DOHH2 (cell line): ENCODE measurements around the gene PPM1J.

Source experiments
- H3F3A ChIP-seq: fragments of 200-600 bp; sonication (generic), shearing (Covaris generic); 2 replicates; pipeline ENCODE4 v1.6.0; 2016; ENCODE audit warnings: antibody characterized with exemption, mild to moderate bottlenecking; ENCODE audit not compliant: control insufficient read depth, insufficient read depth
- H3K27ac ChIP-seq: fragments of 200-600 bp; sonication (generic); 2 replicates; pipeline ENCODE4 v1.5.1; 2014; ENCODE audit warnings: low read depth, mild to moderate bottlenecking, low read length, moderate library complexity
- H3K27me3 ChIP-seq: fragments of 200-600 bp; sonication (generic); 2 replicates; pipeline ENCODE4 v1.6.1; 2014; ENCODE audit warnings: mild to moderate bottlenecking, low read length, mixed read lengths; ENCODE audit not compliant: control insufficient read depth
- H3K36me3 ChIP-seq: fragments of 200-600 bp; sonication (generic); 2 replicates; pipeline ENCODE4 v1.6.1; 2014; ENCODE audit warnings: mild to moderate bottlenecking, low read length, moderate library complexity, mixed read lengths; ENCODE audit not compliant: control insufficient read depth
- H3K4me1 ChIP-seq: fragments of 200-600 bp; sonication (generic); 2 replicates; pipeline ENCODE4 v1.6.1; 2014; ENCODE audit warnings: mild to moderate bottlenecking, low read length, mixed read lengths; ENCODE audit not compliant: control insufficient read depth
- H3K4me2 ChIP-seq: fragments of 200-600 bp; sonication (generic); 2 replicates; pipeline ENCODE4 v1.6.0; 2014; ENCODE audit warnings: mild to moderate bottlenecking, low read length, moderate library complexity
- H3K4me3 ChIP-seq: fragments of 200-600 bp; sonication (generic); 2 replicates; pipeline ENCODE4 v1.5.1; 2014; ENCODE audit warnings: mild to moderate bottlenecking, low read length, mixed read lengths
- H3K79me2 ChIP-seq: fragments of 200-600 bp; sonication (generic); 2 replicates; pipeline ENCODE4 v1.6.1; 2014; ENCODE audit warnings: mild to moderate bottlenecking, low read length, mixed read lengths; ENCODE audit not compliant: control insufficient read depth
- H3K9me2 ChIP-seq: fragments of 200-600 bp; sonication (generic); replicated peaks from 2 replicates; pipeline ENCODE4 v1.6.1; 2014; ENCODE audit warnings: mild to moderate bottlenecking, low read length, mixed read lengths; ENCODE audit not compliant: control insufficient read depth
- H3K9me3 ChIP-seq: fragments of 200-600 bp; sonication (generic); 2 replicates; pipeline ENCODE4 v1.6.1; 2014; ENCODE audit warnings: antibody characterized with exemption, low read length, mixed read lengths; ENCODE audit not compliant: control insufficient read depth, insufficient read depth
- H4K20me1 ChIP-seq: fragments of 200-600 bp; sonication (generic); 2 replicates; pipeline ENCODE4 v1.6.0; 2014; ENCODE audit warnings: low read depth, mild to moderate bottlenecking, antibody characterized with exemption, low read length, moderate library complexity; ENCODE audit not compliant: control insufficient read depth, insufficient read depth
- CTCF ChIP-seq: fragments of 200-600 bp; sonication (generic); IDR thresholded peaks from one replicate; pipeline ENCODE4 v1.5.1; 2014; ENCODE audit warnings: antibody characterized with exemption, mild to moderate bottlenecking, low read depth, low read length; ENCODE audit not compliant: poor library complexity, severe bottlenecking
- EZH2phosphoT487 ChIP-seq: fragments of 200-600 bp; sonication (generic); IDR thresholded peaks from 2 replicates; pipeline ENCODE4 v1.6.1; 2017; ENCODE audit warnings: borderline replicate concordance, mild to moderate bottlenecking, antibody characterized with exemption, low read length, moderate library complexity, mixed read lengths

Gene PPM1J

DNA sequence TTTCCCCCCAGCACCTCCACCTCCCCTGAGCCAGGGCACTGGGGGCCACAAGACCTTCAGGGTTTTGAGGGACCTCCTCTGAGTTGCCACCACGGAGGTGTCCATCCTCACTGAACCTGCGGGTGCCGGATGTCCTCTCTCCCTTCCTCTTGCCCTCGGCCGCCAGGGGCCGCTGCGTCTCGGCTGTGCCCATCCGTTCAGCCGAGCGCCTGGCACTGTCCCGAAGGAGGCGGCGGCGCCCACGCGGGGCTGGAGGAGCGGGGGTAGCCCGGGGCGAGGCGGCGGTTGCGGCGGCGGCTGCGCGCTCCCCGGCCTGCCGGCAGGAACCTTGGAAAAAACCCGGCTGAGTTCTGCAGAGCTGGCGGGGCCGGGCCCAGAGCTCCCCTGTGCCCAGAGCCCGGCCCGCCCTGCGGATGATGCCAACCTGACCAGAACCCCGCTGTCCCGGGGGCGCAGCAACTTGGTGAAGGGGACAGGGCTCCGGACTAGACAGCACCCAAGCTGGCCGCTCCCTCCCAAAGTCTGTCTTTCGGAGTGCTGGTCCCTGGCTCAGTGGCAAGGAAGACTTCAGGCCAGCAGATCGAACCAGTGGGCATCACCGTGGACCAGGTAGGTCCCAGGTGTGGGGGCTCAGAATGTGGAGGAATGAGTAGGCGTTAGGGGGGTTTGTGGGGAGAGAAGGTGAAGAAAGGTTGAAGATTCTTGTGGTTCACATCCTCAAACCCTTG is 3.7 kb upstream of the PPM1J start:
- Histone ChIP-seq H3K4me3 (0 out of 2 replicates have a peak overlapping the region, but pooled peaks have one; percentile 19), H4K20me1 (no peaks in the 10 kb centered on the region), H3K9me3 (no peaks in the 10 kb centered on the region), H3F3A (no peaks in the 10 kb centered on the region), H3K27ac (no peak overlapping the region), H3K4me2 (peak overlapping the region; percentile 41), H3K4me1 (peaks cover 33% of the 10 kb centered on the region), H3K9me2 (no peaks in the 10 kb centered on the region), H3K36me3 (no peaks in the 10 kb centered on the region), H3K27me3 (peaks cover 27% of the 10 kb centered on the region), H3K79me2 (no peaks in the 10 kb centered on the region)
- TF ChIP-seq CTCF (peak; percentile 81), EZH2phosphoT487 (no peak)

DNA sequence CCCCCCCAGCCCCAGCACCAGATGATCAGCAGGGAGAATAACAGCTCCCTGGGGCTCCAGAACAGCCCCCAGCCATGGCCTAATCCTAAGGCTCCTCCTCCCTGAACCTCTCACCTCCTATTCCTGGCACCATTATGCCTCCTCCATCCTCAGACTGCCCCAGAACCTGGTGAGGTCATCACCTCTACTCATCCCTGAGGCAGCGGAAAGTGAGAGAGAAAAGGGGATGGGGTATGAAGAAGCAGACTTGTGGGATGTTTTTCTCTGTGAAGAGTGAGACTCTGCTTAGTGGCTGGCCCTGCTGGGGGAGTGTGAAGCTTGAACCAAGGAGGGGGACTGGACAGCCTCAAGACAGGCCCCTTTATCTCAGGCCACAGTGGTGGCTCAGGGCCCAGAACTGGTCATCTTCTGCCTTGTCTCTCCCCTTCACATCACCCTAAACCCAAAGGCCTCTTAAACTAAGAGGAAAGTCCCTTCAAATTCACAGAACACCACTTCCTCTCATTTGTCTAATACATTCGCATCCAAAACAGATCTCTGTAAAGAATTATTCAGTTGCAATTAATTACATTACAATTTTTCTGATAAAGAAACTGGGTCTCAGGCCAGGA is 2.2 kb upstream of the PPM1J start:
- H4K20me1 ChIP-seq = 0 out of 2 replicates have a peak, but pooled peaks cover 4% of the 10 kb centered on the region
- no peak overlapping the region for H3K4me2 ChIP-seq
- no peak overlapping the region for H3K27ac ChIP-seq
- H3K4me1 ChIP-seq = peaks cover 33% of the 10 kb centered on the region
- no peaks in the 10 kb centered on the region for H3K9me3 ChIP-seq
- TF ChIP-seq CTCF = no peak
- no peaks in the 10 kb centered on the region for H3K36me3 ChIP-seq
- H3K4me3 ChIP-seq = no peak overlapping the region
- H3K27me3 ChIP-seq = peaks cover 23% of the 10 kb centered on the region
- 0 out of 2 replicates have a peak, but pooled peaks cover 2% of the 10 kb centered on the region for H3F3A ChIP-seq
- H3K79me2 ChIP-seq = no peaks in the 10 kb centered on the region
- no peaks in the 10 kb centered on the region for H3K9me2 ChIP-seq

- H3K27me3 ChIP-seq = peaks cover 23% of the 10 kb centered on the region
- 0 out of 2 replicates have a peak, but pooled peaks cover 2% of the 10 kb centered on the region for H3F3A ChIP-seq
- no peaks in the 10 kb centered on the region for H3K9me3 ChIP-seq
- TF ChIP-seq EZH2phosphoT487 = no peak
- TF ChIP-seq CTCF = peak; percentile 98
- peak overlapping the region; percentile 74 for H3K4me3 ChIP-seq
- H3K4me2 ChIP-seq = peak overlapping the region; percentile 92
- H4K20me1 ChIP-seq = 0 out of 2 replicates have a peak, but pooled peaks cover 4% of the 10 kb centered on the region
- H3K9me2 ChIP-seq = no peaks in the 10 kb centered on the region
- no peak overlapping the region for H3K27ac ChIP-seq
- no peaks in the 10 kb centered on the region for H3K79me2 ChIP-seq
- H3K36me3 ChIP-seq = no peaks in the 10 kb centered on the region
- peaks cover 43% of the 10 kb centered on the region for H3K4me1 ChIP-seq
Measured at GRCh38 chr1:112716133-112716720, 1.1 kb upstream of the PPM1J start.
